Stimulated activated CD8-positive, alpha-beta memory T cell treated with anti-CD3 and anti-CD28 coated beads, Interleukin-12 subunit alpha, Interleukin-12 subunit beta, amount 100 ng/mL, for 24 hours (primary cell): Measurements from ENCODE around the gene NET1.
A peak's percentile ranks its signal among the peaks of the same experiment; 100 is the strongest.
"Not testable (repeated sequence)": the region's sequence is repeated elsewhere in the genome, so short reads cannot be mapped to it uniquely, and the experiment has no call there.

ENCODE experiments used
- DNase-seq: peaks from one replicate; pipeline ENCODE4 v3.0.0-alpha.2; 2020; ENCODE audit errors: extremely low read depth

NET1 gene, protein sequence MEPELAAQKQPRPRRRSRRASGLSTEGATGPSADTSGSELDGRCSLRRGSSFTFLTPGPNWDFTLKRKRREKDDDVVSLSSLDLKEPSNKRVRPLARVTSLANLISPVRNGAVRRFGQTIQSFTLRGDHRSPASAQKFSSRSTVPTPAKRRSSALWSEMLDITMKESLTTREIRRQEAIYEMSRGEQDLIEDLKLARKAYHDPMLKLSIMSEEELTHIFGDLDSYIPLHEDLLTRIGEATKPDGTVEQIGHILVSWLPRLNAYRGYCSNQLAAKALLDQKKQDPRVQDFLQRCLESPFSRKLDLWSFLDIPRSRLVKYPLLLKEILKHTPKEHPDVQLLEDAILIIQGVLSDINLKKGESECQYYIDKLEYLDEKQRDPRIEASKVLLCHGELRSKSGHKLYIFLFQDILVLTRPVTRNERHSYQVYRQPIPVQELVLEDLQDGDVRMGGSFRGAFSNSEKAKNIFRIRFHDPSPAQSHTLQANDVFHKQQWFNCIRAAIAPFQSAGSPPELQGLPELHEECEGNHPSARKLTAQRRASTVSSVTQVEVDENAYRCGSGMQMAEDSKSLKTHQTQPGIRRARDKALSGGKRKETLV

GRCh38 chr10:5412277-5412941, at the start of gene NET1:
NET1 (plus strand) TSS chr10:5412557; CDS start chr10:5412693, 136 bp downstream.
- DNase-seq = peak; percentile 28

GRCh38 chr10:5362873-5363272, 49.5 kb upstream of the NET1 start:
- no peak for DNase-seq

DNA sequence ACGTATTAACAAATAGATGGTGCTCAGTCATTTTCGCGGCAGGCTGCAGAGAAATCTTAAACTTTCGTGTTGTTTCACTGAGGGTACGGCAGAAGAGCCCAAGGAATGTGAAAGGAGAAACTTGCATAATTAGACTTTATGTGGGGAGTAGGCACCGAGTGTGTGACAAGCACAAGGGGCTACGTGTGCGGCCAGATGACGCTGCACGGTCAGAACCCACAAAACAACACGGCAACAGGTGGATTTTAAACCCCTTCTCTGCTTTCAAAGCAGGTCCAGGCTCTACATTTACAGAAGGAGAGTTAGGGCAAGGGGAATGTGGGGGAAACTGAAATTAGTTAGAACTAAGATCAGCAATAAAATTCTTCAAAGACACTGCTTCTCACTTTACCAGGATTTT, 48.0 kb upstream of the NET1 start:
- DNase-seq = no peak

DNA sequence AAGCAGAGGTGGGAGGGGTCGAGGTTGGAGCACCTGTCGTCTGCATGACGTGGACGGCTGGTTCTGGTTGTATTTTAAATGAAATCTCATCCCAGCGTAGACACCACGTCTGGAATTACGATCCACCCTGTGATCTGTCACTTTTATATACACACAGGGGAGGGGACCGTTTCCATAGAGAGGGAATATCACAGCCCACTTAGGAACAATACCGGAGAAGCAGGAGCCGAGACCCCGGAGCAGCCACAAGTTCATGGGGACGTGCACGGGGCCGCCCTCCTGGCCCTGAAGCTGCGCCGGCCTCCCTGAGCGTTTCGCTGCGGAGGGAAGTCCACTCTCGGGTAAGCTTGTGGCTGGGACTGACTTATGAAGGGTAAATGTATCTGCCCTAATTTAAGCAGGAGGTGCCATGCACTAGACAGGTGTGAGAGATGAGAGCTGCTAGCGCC, 47.4 kb upstream of the NET1 start, which contains the start of gene UCN3:
UCN3 (plus strand) TSS at position 77 of the 449 bp plus-strand sequence. CDS start 8,755 bp downstream, outside the sequence.
- DNase-seq = no peak

GRCh38 chr10:5365928-5366327, 46.4 kb upstream of the NET1 start:
- DNase-seq = no peak

DNA sequence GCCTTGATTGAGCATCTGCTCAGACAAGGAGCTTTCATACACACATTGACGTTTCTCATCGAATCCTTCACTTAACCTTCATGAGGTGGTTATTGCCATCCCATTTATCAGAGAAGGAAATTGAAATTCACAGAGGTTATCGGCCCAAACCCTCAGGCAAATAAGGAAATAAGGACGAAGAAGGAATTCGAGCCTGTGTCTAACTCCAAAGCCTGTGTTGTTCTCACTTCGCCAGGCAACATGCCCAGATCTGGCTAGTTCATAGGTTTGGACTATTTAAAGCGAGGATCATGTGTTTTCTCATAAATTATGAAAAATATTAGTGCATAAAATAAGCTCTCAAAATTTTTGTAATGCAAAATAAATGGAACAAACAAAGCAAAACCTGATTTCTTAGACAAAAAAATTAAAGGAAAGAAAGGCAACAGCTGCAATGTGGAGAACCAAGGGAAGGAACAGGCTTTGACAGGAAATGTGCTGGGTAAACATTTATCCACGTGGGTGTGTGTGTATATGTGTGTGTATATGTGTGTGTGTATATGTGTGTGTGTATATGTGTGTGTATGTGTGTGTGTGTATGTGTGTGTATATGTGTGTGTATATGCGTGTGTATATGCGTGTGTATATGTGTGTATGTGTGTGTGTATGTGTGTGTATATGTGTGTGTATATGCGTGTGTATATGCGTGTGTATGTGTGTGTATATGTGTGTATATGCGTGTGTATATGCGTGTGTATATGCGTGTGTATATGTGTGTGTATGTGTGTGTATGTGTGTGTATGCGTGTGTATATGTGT, 42.8 kb upstream of the NET1 start:
- DNase-seq = no peak

DNA sequence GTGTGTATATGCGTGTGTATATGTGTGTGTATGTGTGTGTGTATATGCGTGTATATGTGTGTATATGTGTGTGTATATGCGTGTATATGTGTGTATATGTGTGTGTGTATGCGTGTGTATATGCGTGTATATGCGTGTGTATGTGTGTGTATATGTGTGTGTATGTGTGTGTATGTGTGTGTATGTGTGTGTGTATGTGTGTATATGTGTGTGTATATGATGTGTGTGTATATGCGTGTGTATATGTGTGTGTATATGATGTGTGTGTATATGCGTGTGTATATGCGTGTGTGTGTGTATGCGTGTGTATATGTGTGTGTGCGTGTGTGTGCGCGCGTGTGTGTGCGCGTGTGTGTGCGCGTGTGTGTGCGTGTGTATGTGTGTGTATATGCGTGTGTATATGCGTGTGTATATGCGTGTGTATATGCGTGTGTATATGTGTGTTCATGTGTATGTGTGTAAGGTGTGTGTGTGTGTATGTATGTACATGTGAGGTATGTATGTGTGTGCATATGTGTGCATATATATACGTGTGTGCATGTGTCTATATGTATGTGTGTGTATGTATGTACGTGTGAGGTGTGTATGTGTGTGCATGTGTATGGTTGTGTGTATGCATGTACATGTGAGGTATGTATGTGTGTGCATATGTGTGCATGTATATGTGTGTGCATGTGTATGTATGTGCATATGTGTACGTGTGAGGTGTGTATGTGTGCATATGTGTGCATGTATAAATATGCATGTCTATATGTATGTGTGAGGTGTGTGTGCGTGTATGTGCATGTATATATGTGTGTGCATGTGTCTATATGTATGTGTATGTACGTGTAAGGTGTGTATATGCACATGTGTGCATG, 41.6 kb upstream of the NET1 start:
- DNase-seq = no peak

DNA sequence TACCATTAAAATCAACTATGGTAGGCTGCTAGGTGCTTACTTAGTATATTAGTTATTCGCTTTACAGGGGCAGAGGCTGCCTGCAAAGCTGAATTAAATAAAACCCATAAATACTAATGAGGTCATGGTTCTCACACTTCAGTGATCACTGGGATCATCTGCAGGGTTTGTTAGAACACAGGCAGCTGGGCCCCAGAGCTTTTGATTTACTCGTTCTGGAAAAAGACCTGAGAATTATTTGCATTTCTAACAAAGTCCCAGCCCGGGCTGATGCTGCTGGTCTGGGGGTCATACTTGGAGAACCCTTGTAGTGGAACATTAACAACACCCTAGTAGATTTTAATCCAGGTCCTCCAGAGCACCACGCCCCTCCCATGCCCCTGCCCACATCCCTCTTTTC, 39.0 kb upstream of the NET1 start:
- no peak for DNase-seq

GRCh38 chr10:5373891-5374611, 38.3 kb upstream of the NET1 start:
- DNase-seq = no peak

DNA sequence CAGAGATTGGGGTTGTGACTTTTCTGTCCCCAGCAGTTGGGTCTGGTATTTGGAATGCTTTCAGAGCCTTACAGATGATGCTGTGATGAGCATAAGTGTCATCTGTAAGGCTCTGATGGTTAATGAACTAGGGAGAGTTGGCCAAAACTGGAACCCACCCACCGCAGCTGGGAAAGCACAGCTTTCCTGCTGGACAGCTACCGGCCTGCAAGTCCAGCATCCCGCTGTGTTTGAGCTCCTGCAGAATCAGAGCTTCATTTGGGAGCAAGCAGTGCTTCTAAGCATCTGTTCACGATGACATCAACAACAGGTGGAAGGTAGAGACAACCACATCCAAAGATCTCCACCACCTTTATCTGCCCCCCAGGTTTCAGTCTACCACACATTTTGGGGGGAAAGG, 35.9 kb upstream of the NET1 start:
- no peak for DNase-seq

DNA sequence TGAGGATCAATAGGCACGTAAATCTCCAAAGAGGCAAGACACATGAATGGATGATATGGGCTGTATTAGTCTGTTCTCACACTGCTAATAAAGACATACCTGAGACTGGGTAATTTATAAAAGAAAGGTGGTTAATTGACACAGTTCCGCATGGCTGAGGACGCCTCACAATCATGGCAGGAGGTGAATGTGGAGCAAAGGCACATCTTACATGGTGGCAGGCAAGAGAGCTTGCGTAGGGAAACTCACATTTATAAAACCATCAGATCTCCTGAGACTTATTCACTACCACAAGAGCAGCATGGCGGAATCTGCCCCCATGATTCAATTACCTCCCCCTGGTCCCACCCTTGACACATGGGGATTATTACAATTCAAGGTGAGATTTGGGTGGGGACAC, 33.2 kb upstream of the NET1 start:
- not testable (repeated sequence) for DNase-seq

DNA sequence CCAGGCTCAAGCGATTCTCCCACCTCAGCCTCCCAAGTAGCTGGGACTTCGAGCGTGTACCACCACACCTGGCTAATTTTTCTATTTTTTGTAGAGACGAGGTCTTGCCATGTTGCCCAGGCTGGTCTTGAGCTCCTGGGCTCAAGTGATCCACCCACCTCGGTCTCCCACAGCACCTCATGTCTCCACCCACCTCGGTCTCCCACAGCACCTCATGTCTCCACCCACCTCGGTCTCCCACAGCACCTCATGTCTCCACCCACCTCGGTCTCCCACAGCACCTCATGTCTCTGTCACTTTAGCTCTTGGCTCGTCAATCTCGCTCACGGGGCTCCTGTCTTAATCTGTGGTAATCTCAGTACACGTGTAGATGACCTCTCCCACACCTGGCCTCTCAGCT, 32.0 kb upstream of the NET1 start:
- DNase-seq = not testable (repeated sequence)

DNA sequence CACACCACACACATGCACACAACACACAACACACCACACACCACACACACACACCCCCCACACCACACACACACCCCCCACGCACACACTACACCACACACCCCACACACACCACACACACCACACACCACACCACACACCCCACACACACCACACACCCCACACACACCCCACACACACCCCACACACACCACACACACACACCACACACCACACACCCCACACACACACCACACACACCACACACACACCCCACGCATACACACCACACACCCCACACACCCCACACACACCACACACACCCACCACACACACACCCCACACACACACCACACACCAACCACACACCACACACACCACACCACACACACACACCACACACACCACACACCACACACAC, 31.2 kb upstream of the NET1 start:
- DNase-seq = no peak

DNA sequence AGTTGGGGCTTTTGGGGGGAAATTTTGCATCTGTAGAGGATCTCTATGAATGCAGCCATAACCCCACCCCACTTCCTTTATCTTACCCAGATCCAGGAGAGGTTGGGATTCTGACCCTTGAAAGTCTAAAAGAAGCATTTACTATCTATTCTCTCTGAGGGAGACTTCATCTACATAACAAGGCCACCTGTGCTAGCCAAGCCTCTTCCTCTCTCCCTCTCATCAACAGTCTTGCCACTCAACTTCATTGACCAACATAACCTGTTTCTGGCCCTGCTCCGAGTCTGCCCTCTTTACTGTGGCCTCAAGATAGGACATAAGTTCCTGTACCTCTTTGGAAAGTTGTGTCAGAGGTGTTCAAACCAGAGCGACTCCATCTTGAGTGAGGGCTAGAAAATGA, 27.1 kb upstream of the NET1 start:
- no peak for DNase-seq

DNA sequence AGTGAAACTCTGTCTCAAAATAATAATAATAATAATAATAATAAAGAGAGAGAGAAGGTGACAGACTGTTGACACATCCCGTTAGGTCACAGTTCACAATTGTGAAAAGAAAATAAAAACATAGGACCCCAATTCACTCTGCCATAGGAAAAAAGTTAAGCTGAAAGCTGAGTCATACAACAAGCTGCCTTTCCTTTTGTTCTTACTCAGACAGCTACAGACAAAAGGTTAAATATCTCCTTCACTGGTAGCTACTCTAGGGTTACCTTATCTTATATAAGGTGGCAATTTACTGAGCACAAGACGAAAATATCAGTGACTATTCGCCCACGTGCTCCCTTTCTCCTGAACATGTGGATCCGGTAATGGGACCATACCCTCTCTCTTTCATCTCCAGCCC, 25.2 kb upstream of the NET1 start:
- DNase-seq = no peak

DNA sequence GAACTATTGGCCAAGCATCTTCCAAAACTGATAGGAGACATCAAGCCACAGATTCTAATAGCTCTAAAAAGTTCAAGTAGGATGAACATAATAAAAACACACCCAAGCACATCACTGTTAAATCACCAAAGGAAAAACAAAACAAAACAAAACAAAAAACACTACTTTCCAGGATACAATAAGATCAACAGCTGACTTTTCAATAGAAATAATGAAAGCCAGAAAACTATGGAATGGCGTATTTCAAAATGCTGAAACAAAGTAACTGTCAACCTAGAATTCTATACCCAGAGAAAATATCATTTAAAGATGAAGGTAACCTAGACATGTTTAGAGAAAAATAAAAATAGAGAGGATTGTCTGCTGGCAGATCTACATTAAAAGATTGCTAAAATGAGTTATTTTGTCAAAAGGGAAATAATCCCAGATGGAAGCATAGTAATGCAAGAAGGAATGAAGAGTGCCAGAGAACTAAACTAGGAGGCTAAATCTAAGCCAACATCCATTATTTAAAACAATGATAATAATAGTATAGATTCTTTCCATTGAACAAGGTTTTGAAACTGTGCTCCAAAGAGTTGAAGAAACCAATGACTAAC, 21.7 kb upstream of the NET1 start:
- DNase-seq = no peak

DNA sequence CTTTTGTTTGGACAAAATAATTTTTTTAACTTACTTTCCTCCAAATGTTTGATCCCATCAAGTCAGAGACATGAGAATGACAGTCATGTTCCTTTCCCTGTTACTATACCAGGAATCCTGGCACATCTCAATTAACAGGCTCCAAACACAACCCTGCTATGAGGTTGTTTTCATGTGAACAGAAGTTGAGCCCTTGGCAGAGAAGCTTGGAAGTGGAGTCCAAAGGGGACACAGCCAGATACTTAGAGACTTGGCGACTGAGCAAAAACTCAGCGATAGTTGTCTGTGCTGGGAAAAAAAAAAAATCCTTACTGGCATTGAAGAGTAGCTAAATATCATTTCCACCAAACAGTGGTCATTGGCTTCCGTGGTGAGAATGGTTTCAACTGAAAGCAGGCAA, 20.6 kb upstream of the NET1 start:
- DNase-seq = no peak

- no peak for DNase-seq
Observed at GRCh38 chr10:5393529-5393928, 18.8 kb upstream of the NET1 start.

DNA sequence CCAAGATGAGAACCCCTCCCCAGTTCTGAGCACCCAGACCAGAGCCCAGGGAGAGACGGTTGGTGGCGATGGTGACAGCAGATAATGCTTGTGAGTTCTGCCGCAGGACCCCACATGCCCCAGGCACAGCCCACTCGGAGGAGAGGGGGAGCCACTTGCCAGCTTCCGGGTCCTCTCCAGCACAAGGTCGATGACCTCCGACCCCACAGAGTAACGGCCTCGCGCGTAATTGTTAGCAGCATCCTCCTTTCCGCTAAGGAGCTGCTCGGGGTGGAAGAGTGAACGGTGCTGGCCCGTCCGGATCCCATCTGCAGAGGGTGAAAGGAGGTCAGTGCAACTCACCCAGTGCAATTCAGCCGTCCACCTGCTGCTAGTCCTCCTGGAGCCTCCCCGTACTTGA, 17.2 kb upstream of the NET1 start:
- no peak for DNase-seq
